Transverse colon (tissue), 4 donors: Measurements from ENCODE around the gene RPL10.

Experiments used
- EP300 ChIP-seq: sonication (generic); formaldehyde crosslinking; IDR thresholded peaks from one replicate; pipeline ENCODE4 v1.6.1; 2017; ENCODE audit warnings: antibody characterized with exemption, low read depth
- POLR2AphosphoS5 ChIP-seq, 3 donors: sonication (generic); formaldehyde crosslinking; IDR thresholded peaks; one replicate each; pipeline ENCODE4 v1.6.1; 2016; ENCODE audit warnings: antibody characterized with exemption in 3 of 3
- TF ChIP-seq, protein P1 (sequence below), 5 experiments: fragments of 200-600 bp in 3 of 5; fragments of 450-650 bp in 2 of 5; sonication (generic) in 3 of 5; IDR thresholded peaks; 1 replicate in 2 of 5; 2 replicates in 3 of 5; pipeline ENCODE4 v1.5.1; 2016 to 2017; ENCODE audit warnings: antibody characterized with exemption in 5 of 5, inconsistent platforms in 3 of 5, mild to moderate bottlenecking in 2 of 5, moderate library complexity in 1 of 5

DNA sequence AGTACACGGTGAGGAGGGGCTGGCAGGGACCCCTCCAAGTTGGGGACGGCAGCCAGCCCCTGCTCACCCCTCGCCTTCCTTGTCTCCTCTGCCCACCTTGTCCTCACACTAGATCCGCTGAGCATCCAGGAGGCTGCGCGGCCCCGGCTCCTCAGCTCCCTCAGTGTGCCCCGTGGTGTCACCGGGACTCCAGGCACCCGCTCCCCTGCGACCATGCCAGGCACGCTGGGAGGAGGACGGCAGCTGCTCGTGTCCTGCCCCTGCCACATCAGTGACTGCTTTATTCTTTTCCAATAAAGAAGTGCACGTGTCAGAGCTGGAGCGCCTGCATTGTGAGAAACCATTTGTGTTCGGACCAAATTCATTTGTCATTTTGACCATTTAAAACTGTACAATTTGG lies 52.1 kb downstream of the RPL10 start:
- TF ChIP-seq, protein P1, sequence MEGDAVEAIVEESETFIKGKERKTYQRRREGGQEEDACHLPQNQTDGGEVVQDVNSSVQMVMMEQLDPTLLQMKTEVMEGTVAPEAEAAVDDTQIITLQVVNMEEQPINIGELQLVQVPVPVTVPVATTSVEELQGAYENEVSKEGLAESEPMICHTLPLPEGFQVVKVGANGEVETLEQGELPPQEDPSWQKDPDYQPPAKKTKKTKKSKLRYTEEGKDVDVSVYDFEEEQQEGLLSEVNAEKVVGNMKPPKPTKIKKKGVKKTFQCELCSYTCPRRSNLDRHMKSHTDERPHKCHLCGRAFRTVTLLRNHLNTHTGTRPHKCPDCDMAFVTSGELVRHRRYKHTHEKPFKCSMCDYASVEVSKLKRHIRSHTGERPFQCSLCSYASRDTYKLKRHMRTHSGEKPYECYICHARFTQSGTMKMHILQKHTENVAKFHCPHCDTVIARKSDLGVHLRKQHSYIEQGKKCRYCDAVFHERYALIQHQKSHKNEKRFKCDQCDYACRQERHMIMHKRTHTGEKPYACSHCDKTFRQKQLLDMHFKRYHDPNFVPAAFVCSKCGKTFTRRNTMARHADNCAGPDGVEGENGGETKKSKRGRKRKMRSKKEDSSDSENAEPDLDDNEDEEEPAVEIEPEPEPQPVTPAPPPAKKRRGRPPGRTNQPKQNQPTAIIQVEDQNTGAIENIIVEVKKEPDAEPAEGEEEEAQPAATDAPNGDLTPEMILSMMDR (IDR thresholded peaks at IDR 0.05), result no peak
- TF ChIP-seq POLR2AphosphoS5 (IDR thresholded peaks at IDR 0.05) (no peak), EP300 (no peak)
